SW 1271 (cell line): ENCODE measurements around the gene GLG1.

Experiments used
- DNase-seq, 2 experiments: peaks; one replicate each; lab custom pipeline; 2025; lab: John Stamatoyannopoulos, UW

Gene GLG1

DNA sequence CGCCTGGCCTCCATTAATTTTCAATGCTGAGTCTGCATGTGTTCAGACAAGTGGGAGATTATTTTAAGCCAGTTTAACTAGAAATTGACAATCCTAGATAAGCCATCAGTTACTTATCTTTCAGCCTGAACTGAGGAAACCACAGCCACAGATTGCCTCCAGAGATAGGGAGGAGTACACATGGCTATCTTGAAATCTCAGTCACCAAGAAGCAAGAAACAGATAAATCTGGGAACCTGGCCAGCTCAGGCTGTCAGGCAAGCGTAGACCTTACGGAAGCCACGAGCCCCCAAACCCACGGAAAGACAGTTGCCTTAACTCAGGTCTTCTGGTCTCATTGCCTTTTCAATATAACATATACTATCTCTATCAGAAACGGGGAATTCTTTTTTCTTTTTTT is 2.0 kb upstream of the GLG1 start:
- DNase-seq = no peak

DNA sequence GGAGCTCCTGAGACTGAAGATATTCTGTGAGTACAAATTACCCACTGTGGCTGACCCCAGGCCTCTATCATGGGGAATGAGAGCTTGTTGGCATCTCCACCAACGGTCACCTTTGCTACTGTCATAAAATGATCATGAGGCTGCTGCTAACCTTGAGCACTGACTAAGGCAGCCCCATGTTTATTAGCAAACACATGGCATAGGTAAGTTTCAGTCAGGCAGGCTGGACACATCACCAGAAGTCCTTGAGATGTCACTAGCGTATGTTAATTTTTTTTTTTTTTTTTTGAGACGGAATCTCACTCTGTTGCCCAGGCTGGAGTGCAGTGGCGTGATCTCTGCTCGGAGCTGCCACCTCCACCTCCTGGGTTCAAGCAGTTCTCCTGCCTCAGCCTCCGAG is 1.5 kb upstream of the GLG1 start:
- DNase-seq = no peak

DNA sequence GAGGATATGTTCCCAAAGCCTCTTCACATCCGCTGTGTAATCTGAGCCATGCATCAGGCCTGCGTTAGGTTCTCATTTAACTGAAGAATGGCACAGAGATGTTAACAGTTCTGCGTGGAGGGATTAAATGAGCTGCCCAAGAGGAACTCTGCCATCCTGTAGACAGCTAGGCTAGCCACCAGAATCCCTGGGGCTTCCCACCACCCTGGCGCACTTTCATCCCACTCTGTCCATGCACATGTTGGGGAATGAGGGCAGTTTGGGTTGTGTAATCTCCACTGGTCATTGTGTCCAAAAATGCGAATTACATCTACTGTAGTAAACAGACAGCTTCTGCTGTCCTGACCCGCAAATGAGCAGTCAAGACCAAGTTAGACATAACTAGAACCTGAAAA is 1.0 kb upstream of the GLG1 start:
- no peak for DNase-seq

DNA sequence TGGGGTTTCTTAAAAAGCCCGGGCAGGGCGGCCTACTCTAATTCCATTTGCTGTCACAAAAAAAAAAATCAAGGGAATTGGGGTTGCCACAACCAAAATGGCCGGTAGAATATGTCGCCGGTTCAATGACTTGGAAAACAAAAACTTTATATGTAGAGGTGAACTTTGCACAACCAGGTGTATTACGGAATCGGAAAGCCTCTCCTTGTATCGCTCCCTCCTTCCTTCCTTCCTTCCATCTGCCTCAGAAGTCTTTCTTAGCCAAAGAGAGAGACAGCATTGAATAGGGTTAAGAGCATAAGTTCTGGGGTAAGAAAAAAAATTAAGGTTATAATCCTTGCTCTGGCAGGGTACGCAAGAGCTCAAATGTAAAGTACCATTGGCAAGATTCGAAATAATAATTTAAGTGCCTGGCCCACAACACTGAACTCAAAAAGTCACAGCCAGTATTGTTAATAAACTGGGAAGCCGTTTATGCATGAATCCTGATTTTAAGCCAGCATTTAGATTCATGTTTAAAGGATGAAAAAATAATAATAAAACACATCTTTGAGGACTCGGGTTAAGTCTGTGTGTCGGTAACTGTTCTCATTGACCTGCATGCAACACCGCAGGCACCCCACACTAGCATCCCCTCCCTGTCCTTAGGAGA is 522 bp upstream of the GLG1 start:
- peak in 1 of 2 experiments; percentile 77 for DNase-seq

DNA sequence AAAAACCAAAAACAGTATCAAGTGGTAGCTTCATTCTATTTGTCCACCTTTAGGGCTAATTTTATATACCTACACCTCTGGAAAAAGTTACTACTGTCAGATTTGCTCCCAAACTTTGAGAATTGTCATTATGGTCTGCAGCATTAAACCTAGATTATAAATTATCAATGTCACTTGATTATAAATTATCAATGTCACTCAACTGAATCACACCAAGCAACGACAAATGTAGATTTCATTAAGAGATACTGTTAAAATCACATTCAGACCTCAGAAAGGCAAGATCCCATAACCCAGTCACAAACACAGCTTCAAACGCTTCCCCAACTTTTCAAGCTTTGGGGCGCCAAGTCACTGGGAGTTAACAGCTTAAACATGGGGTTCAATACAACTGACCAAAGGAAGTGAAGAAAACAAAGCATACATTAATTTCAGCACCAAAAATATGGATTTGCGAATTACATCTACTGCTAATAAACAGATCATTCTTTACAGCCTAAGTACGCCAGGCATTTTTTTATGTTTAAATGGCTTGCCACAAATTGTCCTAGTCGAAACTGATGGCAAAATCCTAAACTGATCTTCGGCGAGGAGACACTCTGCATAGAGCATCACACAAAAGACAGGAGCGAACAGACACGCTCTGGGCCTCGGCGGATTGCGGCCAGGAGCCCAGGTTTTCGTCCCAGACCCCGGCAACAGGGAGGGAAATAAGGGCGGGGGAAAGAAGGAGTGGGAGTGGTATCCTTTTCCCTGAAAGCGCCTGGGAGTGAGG is 981 bp downstream of the GLG1 start:
- DNase-seq = peak in 1 of 2 experiments; percentile 22

DNA sequence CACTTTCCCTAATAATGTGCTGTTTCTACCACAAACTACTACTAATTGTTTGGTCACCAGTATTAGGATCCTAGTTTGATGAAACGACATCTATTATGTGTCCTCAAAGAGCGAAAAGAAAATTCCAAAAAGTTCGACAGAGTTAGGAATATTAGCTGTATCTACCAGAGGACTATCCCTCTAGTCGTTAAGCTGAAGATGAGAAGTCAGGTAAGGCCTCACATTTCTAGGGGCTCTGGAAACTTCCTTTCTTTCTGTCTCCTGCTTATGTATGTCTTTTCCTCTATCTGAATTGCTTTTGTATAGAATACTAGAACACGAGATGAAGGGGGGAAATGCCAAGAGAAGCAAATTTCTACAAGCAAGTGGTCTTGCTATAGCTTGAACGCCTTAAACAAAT is 1.6 kb downstream of the GLG1 start:
- DNase-seq = no peak

DNA sequence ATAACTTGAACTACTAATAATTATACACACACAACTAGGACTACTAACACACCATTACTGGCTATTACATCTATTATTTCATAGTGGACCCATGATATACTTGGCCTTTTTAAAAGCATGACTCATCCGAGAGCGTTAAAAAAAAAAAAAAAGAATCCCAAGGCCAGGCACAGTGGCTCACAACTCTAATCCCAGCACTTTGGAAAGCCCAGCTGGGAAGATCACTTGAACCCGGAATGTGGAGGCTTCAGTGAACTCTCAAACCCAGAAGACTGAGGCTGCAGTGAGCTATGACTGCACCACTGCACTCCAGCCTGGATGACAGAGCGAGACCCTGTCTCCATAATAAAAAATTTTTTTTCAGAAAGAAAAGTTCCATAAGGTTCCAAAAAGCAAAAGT is 3.1 kb downstream of the GLG1 start:
- no peak for DNase-seq

DNA sequence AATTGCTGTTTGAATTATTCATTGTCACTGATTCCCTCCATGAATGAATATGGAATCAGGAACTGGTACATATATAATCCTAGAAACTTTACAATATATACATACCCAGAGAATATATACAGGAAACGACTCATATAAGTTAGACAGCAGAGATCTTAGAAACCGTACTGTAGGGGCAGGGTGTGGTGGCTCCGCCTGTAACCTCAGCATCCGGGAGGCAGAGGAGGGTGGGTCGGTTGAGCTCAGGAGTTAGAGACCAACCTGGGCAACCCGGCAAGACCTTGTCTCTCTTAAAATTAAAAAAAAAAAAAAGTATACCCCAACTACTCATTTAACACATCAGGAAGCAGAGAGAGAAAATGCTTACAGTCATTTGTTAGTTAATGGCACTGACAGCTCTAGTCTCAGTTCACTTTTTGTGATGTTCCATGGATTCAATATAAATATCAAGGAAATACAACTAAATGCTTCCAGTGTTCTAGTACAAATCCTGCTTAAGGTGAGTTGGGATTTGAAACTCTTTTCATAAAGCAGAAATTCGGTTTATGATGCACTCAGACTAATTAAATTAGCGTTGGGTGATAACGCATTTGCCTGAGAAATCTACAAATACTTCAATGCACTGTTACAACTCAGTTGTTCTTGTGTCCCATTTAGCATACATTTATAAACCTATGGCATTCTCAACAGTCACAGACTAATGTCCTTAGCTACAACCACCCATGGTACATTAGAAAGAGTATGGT is 5.6 kb downstream of the GLG1 start:
- no peak for DNase-seq

DNA sequence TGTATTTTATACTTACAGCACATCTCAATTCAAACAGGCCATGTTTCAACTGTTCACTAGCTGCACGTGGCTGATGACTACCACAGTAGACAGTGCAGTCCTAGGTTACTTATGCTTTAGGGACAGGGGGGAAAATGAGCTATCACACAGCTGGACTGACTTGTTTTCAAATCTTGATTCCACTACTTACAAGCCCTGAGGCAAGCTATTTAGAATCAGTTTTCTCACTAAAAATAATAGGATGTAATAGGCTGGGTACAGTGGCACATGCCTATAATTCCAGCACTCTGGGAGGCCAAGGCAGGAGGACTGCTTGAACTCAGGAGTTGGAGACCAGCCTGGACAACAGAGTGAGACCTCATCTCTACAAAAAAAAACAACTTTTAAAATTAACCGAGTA is 10.3 kb downstream of the GLG1 start:
- DNase-seq = no peak

DNA sequence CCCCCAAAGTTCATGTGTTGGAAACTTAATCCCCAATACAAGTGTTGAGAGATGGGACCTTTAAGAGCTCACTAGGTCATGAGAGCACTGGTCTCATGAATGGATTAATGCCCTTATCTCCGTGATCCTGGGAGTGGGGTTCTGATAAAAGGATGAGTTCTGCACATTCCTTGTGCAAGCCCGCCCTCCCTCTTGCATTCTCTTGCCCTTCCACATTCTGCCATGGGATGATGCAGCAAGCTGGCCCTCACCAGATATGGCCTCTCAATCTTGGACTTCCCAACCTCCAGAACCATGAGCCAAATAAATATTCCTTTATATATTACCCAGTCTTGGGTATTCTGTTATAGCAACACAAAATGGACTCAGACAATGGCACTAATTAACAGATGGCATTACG is 14.1 kb downstream of the GLG1 start:
- DNase-seq = no peak

DNA sequence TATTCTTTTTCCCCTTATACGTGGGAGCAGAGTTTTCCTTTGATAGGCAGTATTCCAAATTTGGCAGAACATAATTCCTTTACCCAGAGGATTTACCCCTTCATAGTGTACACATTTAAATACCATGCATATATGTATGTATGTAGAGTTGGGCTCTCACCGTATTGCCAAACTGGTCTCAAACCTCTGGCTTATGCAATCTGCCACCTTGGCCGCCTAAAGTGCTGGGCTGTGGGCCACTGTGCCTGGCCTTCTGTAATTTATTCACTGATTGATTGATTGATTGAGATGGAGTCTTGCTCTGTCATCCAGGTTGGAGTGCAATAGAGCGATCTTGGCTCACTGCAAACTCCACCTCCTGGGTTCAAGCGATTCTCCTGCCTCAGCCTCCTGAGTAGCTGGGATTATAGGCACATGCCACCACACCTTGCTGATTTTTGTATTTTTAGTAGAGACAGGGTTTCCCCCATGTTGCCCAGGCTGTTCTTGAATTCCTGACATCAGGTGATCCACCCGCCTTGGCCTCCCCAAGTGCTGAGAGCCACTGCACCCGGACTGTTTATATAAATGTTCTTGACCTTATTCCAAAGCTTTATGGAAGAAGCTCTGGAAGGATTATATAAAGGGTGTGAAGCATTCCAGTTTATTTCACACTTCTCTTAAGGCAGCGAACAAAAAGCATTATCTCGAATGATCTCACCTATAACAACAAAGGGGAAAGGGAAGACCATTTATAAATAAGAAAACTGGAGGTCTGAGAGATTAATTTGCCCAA is 14.9 kb downstream of the GLG1 start:
- DNase-seq = no peak

DNA sequence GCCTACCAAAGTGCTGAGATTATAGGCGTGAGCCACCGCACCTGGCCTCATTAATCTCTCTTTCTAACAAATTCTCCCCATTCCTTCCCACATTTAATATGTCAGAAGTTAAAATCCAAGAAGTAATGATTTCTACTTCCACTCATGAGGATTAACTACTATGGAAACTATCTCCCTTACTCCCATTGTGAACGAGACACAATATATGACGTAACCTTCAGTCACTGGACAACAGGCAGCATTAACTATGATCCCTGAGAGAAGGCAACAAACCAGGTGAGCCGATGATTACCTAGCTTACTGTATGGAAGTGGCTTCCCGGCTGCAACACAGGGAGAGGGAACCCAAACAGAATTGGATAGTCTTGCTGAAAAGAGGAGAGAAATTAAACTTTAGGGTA is 20.0 kb downstream of the GLG1 start:
- DNase-seq = no peak

DNA sequence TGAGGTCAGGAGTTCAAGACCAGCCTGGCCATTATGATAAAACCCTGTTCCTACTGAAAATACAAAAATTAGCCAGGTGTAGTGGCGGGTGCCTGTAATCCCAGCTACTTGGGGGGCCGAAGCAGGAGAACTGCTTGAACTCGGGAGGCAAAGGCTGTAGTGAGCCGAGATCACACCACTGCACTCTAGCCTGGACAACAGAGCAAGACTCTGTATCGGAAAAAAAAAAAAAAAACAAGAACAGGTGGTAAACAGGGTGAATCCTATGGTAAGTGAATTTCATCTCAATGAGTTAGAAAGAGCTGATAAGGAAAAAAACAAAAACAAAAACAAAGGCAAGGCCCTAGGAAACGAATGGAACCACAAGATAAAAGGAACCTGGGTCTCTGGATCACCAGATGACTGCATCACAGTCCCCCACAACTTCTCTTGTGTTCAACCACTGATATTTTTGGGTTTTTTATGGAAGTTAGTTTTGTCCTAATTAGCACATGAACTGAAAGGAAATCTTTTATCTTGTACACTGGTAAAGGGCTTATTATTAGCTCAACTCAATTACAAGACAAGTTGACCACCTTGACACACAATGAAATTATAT is 21.0 kb downstream of the GLG1 start:
- DNase-seq = no peak

DNA sequence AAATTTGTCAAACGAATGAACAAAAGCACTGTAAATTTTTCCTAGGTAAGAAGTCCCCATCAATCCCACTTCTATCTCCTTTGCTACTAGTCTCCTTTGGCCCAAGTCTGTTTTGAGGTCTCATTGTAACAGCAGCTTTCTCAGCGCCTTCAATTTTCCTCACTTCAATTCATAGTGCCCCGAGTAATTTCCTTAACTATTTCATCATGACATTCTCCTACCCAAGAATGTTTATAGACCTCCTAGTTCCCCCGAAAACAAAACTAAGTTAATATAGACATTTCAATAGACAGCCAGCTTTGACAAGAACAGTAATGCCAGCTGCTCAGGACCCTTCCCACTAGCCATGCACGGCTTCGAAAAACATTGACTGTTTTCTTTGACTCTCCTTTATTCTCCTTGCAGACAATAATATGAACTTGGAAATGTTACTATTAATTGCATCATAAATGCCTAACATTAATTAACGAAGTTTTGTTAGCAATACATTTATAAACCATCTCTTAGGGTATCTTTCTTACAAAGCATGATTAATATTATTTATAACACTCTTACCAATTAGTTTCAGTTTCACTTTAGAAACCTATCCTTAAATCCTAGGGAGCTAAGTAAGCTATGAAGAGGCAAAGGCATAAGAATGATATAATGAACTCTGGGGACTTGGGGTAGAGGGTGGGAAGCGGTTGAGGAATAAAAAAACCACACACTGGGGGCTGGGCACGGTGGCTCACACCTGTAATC is 22.8 kb downstream of the GLG1 start:
- DNase-seq = no peak

DNA sequence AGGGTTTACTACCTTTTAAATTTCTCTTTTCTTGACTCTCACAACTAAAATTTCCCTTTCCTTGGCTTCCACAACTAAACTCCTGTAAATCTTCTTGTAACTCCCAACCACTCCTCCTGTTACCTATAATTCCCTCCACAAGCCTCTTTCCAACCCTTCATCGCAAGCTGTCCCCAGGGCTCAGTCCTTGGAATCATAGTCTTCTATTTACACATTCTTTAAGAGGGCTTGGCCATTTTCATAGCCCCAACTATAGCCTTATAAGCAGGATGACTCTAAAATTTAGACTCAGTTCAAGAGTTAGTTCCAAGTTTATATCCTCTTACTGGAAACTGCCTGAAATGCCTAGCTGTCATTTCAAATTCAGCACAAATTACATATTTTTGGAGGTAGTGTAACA is 23.9 kb downstream of the GLG1 start:
- no peak for DNase-seq

DNA sequence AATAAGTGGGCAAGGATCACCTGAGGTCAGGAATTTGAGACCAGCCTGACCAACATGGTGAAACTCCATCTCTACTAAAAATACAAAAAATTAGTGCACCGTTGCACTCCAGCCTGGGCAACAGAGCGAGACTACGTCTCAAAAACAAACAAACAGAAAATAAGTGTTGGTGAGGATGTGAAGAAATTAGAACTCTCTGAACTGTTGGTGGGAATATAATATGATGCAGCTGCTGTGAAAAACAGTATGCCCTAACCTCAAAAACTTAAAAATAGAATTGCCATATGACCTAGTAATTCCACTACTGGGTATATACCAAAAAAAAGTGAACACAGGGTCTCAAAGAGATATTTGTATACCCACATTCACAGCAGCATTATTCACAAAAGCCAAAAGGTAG is 26.1 kb downstream of the GLG1 start:
- no peak for DNase-seq

DNA sequence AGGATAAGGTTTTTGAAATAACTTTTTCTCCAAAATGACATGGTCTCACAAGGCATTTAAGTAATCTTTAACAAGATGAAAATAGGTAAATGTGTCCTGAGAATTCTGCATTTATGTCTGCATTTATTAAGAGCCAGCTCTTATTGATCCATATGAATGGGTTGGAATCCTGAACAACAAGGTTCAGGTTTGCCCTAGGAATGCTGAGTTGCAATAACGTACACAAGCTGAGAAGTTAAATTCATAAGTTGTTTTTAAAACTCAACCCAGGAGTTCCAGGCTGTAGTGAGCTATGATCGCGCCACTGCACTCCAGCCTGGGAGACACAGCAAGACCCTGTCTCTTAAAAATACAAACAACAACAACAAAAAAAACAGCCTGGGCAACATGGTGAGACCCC is 28.1 kb downstream of the GLG1 start:
- DNase-seq = no peak

DNA sequence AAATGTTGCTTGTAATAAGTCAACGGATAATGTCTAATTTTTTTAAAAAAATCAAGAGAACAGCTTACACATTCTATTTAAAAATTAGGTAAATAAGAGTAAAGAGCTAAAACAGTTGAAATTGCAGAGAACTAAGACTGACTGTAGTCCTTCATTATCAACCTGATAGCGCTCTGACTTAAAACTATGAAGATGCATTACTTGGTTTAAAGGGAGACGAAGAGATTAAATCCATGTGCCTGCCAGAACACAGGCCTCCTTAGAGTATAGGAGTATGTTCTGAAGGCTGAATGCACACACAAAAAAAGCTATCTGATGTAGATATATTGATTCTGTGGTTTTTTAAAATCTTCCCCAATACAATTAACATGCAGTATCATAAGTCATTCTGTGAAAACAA is 28.5 kb downstream of the GLG1 start:
- DNase-seq = no peak

DNA sequence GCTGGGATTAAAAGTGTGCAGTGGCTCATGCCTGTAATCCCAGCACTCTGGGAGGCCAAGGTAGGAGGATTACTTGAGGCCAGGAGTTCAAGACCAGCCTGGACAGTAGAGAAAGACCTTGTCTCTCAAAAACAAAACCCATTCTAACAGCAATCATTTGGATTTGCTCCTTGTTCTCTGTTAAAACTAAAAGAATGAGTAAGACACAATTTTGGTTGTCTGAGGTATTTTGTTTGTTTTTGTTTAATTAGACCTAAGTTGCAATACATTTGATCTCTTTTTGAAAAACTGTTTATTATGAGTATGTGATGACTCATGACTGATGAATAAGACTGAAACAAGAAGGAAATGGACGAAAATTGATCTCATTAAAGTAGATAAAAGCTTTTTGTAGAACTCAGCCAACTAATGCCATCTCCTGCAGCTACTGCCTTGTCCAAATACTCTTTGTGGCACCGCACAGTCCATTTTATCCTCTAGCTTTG is 29.0 kb downstream of the GLG1 start:
- peak in 1 of 2 experiments; percentile 68 for DNase-seq

DNA sequence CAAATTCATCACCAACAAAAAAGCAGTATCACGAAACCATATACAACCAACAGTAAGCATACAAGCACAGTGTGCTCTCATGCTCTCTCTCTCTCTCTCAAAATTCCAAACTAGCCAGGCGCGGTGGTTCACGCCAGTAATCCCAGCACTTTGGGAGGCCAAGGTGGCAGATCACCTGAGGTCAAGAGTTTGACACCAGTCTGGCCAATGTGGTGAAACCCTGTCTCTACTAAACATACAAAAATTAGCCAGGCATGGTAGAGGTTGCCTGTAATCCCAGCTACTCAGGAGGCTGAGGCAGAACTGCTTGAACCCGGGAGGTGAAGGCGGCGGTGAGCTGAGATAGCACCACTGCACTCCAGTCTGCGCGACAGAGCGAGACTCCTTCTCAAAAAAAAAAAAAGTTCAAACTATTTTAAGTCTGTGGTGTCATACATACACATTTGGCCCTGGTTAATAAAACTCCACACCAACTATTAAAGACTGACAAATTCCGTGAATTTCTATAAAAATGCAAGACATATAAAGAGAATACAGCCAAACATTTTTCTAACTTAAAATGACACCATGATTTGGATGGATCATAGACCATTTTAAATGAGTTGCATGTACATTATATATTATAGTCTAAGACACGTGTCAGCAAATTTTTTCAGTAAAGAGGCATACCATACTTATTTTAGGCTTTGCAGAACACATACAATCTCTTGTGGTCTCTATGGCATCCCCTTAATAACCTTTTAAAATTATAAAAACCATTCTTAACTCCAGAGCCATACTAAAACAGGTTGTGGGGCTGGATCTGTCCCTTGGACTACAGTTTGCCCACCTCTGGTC is 30.9 kb downstream of the GLG1 start:
- DNase-seq = no peak
